Measurements from ENCODE around the gene PROM1.

DNA sequence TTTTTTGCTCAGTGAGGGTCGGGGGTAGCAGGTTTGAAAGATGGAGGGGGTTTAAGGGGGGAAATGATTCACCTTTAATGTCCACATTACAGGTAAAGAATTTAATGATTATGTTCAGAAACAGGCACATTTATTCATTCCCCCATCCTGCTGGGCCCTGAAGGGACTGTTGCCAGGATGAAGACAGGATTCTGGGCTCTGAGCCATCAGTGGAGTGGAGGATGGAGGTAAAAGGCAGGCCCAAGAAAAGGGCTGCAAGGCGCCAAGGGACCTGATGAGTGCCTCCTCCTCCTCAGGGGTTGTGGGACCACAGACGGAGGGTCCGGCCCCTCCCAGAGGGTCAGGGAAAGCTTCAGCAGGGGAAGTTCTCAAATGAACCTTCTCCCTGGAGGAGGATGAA, 40.4 kb upstream of the PROM1 start:
- TF ChIP-seq, protein P1, sequence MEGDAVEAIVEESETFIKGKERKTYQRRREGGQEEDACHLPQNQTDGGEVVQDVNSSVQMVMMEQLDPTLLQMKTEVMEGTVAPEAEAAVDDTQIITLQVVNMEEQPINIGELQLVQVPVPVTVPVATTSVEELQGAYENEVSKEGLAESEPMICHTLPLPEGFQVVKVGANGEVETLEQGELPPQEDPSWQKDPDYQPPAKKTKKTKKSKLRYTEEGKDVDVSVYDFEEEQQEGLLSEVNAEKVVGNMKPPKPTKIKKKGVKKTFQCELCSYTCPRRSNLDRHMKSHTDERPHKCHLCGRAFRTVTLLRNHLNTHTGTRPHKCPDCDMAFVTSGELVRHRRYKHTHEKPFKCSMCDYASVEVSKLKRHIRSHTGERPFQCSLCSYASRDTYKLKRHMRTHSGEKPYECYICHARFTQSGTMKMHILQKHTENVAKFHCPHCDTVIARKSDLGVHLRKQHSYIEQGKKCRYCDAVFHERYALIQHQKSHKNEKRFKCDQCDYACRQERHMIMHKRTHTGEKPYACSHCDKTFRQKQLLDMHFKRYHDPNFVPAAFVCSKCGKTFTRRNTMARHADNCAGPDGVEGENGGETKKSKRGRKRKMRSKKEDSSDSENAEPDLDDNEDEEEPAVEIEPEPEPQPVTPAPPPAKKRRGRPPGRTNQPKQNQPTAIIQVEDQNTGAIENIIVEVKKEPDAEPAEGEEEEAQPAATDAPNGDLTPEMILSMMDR (IDR thresholded peaks at IDR 0.05; ENCODE audit: low read length): no peak
- TF ChIP-seq EZH2phosphoT487 (IDR thresholded peaks at IDR 0.05; ENCODE audit: low read length): no peak
